Hepatocyte (in vitro differentiated cells): ENCODE data around the gene NAV1. TPM values are rescaled to one million over a fixed set of nuclear protein-coding genes. Genes with fewer than 3 reads are reported as not detected.

ENCODE experiments used
- DNase-seq: peaks from one replicate; pipeline ENCODE4 v3.0.0-alpha.2; 2016; ENCODE audit warnings: low spot score
- H2AFZ ChIP-seq: fragments of 200-600 bp; sonication (generic); 2 replicates; pipeline ENCODE4 v1.6.0; 2016; ENCODE audit warnings: antibody characterized with exemption, mild to moderate bottlenecking
- H3K27ac ChIP-seq: fragments of 200-600 bp; sonication (generic); 2 replicates; pipeline ENCODE4 v1.5.1; 2016; ENCODE audit warnings: mild to moderate bottlenecking
- H3K27me3 ChIP-seq: fragments of 200-600 bp; sonication (generic); 2 replicates; pipeline ENCODE4 v1.6.1; 2016
- H3K36me3 ChIP-seq: fragments of 200-600 bp; sonication (generic); replicated peaks from 2 replicates; pipeline ENCODE4 v1.5.1; 2016; ENCODE audit warnings: low read depth; ENCODE audit not compliant: insufficient read depth
- H3K4me1 ChIP-seq: fragments of 200-600 bp; sonication (generic); 2 replicates; pipeline ENCODE4 v1.5.1; 2016; ENCODE audit warnings: mild to moderate bottlenecking, moderate library complexity; ENCODE audit not compliant: insufficient read depth
- H3K4me2 ChIP-seq: fragments of 200-600 bp; sonication (generic); 2 replicates; pipeline ENCODE4 v1.6.0; 2016
- H3K4me3 ChIP-seq: fragments of 200-600 bp; sonication (generic); 2 replicates; pipeline ENCODE4 v1.5.1; 2016; ENCODE audit warnings: mild to moderate bottlenecking
- H3K79me2 ChIP-seq: fragments of 200-600 bp; sonication (generic); 2 replicates; pipeline ENCODE4 v1.6.0; 2017; ENCODE audit warnings: mild to moderate bottlenecking
- H3K9me2 ChIP-seq: fragments of 200-600 bp; sonication (generic); replicated peaks from 2 replicates; pipeline ENCODE4 v1.6.0; 2017; ENCODE audit warnings: mild to moderate bottlenecking; ENCODE audit not compliant: insufficient read depth
- H3K9me3 ChIP-seq: fragments of 200-600 bp; sonication (generic); 2 replicates; pipeline ENCODE4 v1.5.1; 2016; ENCODE audit warnings: low read depth, mild to moderate bottlenecking
- H4K20me1 ChIP-seq: fragments of 200-600 bp; sonication (generic); 2 replicates; pipeline ENCODE4 v1.6.0; 2016; ENCODE audit warnings: mild to moderate bottlenecking; ENCODE audit not compliant: insufficient read depth, poor library complexity, severe bottlenecking
- EZH2 ChIP-seq: fragments of 200-600 bp; sonication (generic); IDR thresholded peaks from 2 replicates; pipeline ENCODE4 v1.6.1; 2016; ENCODE audit warnings: antibody characterized with exemption, mild to moderate bottlenecking, borderline replicate concordance
- EZH2phosphoT487 ChIP-seq: fragments of 200-600 bp; sonication (generic); IDR thresholded peaks from one replicate; pipeline ENCODE4 v1.6.1; 2018; ENCODE audit warnings: antibody characterized with exemption, mild to moderate bottlenecking, low read depth, moderate library complexity; ENCODE audit not compliant: unreplicated experiment, severe bottlenecking
- WGBS: methylation state at CpG from one replicate; pipeline ENCODE4 v1.1.6; 2016; ENCODE audit warnings: low lambda C conversion rate; ENCODE audit errors: missing lambda C conversion rate; 5-methylcytosine and 5-hydroxymethylcytosine counted together
- polyA plus RNA-seq: library from polyadenylated mRNA; unstranded; fragments of >200 nt; fragmentation: Nextera tagmentation; extraction: Ambion mirVana; gene quantifications from 2 replicates; pipeline ENCODE4 v1.2.1, GENCODE V29; 2016
- total RNA-seq: library from RNA; depleted of rRNA; stranded (reverse); fragments of >200 nt; gene quantifications from 2 replicates; pipeline ENCODE4 v1.2.3, GENCODE V29; 2014
- TF ChIP-seq, protein P1 (sequence below): fragments of 200-600 bp; sonication (generic); IDR thresholded peaks from 2 replicates; pipeline ENCODE4 v1.5.1; 2016; ENCODE audit warnings: antibody characterized with exemption, mild to moderate bottlenecking; ENCODE audit not compliant: poor library complexity

The NAV1 gene
- total and polyA plus RNA-seq, 2 experiments from 2014 or later: 15.2 to 18.3 TPM

DNA sequence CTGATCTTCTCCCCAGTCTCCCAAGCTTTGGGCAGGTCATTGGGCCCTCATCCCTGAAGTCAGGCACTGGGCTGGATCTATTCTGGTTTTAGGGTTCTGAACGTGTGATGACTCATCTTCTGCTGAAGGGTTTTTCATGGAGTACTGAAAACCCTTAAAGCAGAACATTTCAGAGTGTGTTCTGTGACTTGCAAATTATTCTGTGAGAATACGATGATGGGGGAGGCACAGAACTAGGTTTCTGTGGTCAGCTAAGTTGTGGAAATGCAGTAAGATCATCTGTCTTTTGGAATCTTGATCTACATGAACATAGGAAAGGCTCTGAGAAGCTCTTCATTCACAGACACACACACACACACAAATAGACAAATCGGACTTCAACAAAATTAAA lies 46.2 kb downstream of the NAV1 start:
- no peak overlapping the region for H3K4me3 ChIP-seq
- no peak for DNase-seq
- H3K9me2 ChIP-seq: no peaks in the 10 kb centered on the region
- no peak overlapping the region for H2AFZ ChIP-seq
- H4K20me1 ChIP-seq: no peaks in the 10 kb centered on the region
- peak overlapping the region; percentile 71 for H3K27ac ChIP-seq
- no peaks in the 10 kb centered on the region for H3K27me3 ChIP-seq
- 82% methylated on average over 3 of the region's 3 CpGs for WGBS
- no peaks in the 10 kb centered on the region for H3K9me3 ChIP-seq
- no peaks in the 10 kb centered on the region for H3K79me2 ChIP-seq
- no peak overlapping the region for H3K4me2 ChIP-seq
- TF ChIP-seq, protein P1, sequence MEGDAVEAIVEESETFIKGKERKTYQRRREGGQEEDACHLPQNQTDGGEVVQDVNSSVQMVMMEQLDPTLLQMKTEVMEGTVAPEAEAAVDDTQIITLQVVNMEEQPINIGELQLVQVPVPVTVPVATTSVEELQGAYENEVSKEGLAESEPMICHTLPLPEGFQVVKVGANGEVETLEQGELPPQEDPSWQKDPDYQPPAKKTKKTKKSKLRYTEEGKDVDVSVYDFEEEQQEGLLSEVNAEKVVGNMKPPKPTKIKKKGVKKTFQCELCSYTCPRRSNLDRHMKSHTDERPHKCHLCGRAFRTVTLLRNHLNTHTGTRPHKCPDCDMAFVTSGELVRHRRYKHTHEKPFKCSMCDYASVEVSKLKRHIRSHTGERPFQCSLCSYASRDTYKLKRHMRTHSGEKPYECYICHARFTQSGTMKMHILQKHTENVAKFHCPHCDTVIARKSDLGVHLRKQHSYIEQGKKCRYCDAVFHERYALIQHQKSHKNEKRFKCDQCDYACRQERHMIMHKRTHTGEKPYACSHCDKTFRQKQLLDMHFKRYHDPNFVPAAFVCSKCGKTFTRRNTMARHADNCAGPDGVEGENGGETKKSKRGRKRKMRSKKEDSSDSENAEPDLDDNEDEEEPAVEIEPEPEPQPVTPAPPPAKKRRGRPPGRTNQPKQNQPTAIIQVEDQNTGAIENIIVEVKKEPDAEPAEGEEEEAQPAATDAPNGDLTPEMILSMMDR: no peak
- H3K4me1 ChIP-seq: peaks cover 16% of the 10 kb centered on the region
- H3K36me3 ChIP-seq: no peaks in the 10 kb centered on the region

DNA sequence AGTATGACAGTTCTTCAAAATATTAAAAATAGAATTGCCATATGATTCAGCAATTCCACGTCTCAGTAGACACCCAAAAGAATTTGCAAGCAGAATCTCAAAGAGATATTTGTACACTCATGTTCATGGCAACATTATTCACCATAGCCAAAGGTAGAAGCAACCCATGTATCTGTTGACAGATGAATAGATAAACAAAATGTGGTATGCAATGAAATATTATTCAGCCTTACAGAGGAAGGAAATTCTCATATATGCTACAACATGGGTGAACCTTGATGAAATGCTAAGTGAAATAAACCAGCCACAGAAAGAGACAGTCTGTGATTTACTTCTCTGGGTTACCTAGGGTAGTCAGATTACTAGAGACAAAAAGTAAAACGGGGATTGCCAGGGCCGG lies 47.0 kb downstream of the NAV1 start:
- H3K9me3 ChIP-seq: no peaks in the 10 kb centered on the region
- no peaks in the 10 kb centered on the region for H3K36me3 ChIP-seq
- TF ChIP-seq, protein P1: no peak
- no peak for TF ChIP-seq EZH2
- TF ChIP-seq EZH2phosphoT487: no peak
- DNase-seq: no peak
- no peaks in the 10 kb centered on the region for H3K9me2 ChIP-seq
- H2AFZ ChIP-seq: no peak overlapping the region
- no peak overlapping the region for H3K27ac ChIP-seq
- no peaks in the 10 kb centered on the region for H3K79me2 ChIP-seq
- WGBS: 45% methylated on average over 3 of the region's 3 CpGs
- peaks cover 16% of the 10 kb centered on the region for H3K4me1 ChIP-seq
- H3K27me3 ChIP-seq: no peaks in the 10 kb centered on the region
- H3K4me3 ChIP-seq: no peak overlapping the region
- H3K4me2 ChIP-seq: no peak overlapping the region
- no peaks in the 10 kb centered on the region for H4K20me1 ChIP-seq

DNA sequence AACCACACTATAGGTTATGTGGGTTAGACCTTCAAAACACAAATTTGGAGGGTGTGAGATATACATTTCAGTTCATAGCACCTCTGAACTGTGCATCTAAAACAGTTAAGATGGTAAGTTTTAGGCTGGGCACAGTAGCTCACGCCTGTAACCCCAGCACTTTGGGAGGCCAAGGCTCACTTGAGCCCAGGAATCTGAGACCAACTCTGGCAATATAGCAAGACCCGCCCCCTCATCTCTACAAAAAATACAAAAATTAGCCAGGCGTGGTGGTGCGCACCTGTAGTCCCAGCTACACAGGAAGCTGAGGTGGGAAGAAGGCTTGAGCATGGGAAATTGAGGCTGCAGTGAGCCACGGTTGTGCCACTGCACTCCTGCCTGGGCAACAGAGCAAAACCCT lies 47.9 kb downstream of the NAV1 start:
- Histone ChIP-seq H3K4me1 (peaks cover 16% of the 10 kb centered on the region), H2AFZ (no peak overlapping the region), H3K9me3 (no peaks in the 10 kb centered on the region), H3K4me3 (no peak overlapping the region), H3K27me3 (no peaks in the 10 kb centered on the region), H3K4me2 (no peak overlapping the region), H3K9me2 (no peaks in the 10 kb centered on the region), H3K27ac (no peak overlapping the region), H3K79me2 (no peaks in the 10 kb centered on the region), H4K20me1 (no peaks in the 10 kb centered on the region), H3K36me3 (no peaks in the 10 kb centered on the region)
- no peak for DNase-seq
- WGBS: 94% methylated on average over 5 of the region's 5 CpGs
- TF ChIP-seq, protein P1: no peak
- TF ChIP-seq EZH2: no peak
- no peak for TF ChIP-seq EZH2phosphoT487

DNA sequence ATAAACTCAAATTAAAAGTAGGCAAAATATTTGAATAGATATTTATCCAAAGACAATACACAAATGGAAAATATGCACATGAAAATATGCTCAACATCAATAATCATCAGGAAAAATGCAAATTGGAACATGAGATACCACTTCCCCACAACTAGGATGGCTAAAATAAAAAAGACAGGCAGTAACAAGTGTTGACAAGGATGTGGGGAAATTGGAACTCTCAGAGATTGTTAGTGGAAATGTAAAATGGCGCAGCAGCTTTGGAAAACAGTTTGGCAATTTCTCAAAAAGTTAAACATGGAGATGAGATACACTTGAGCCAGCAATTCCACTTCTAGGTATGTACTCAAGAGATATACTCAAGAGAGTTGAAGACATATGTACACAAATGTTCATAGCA lies 48.8 kb downstream of the NAV1 start:
- Histone ChIP-seq H4K20me1 (no peaks in the 10 kb centered on the region), H3K9me2 (no peaks in the 10 kb centered on the region), H3K4me2 (no peak overlapping the region), H3K36me3 (no peaks in the 10 kb centered on the region), H3K79me2 (no peaks in the 10 kb centered on the region), H3K4me1 (peaks cover 8% of the 10 kb centered on the region), H3K4me3 (no peak overlapping the region), H3K27ac (no peak overlapping the region), H3K9me3 (no peaks in the 10 kb centered on the region), H2AFZ (no peak overlapping the region), H3K27me3 (no peaks in the 10 kb centered on the region)
- TF ChIP-seq EZH2phosphoT487 (no peak), EZH2 (no peak)
- TF ChIP-seq, protein P1: no peak
- DNase-seq: no peak
- 100% methylated on average over 1 of the region's 1 CpG for WGBS
